K562 (cell line): ENCODE measurements around the gene STX1B. TPM values are rescaled to one million over a fixed set of nuclear protein-coding genes. Genes with fewer than 3 reads are reported as not detected.

Experiments used
- DDX20 ChIP-seq: fragments of 450-650 bp; IDR thresholded peaks from 2 replicates; pipeline ENCODE4 v1.6.1; 2016; ENCODE audit warnings: missing genetic modification characterization, low read depth, mild to moderate bottlenecking, missing compliant biosample characterization, moderate library complexity
- FOXP1 ChIP-seq: sonication (generic); formaldehyde crosslinking; IDR thresholded peaks from 2 replicates; pipeline ENCODE4 v1.8.0; 2022; ENCODE audit warnings: mild to moderate bottlenecking, missing genetic modification reagents
- ILK ChIP-seq: fragments of 450-650 bp; IDR thresholded peaks from 2 replicates; pipeline ENCODE4 v1.6.1; 2016; ENCODE audit warnings: missing genetic modification characterization, low read depth, mild to moderate bottlenecking, missing compliant biosample characterization, moderate library complexity, borderline replicate concordance
- LCOR ChIP-seq: sonication (generic); formaldehyde crosslinking; IDR thresholded peaks from 2 replicates; pipeline ENCODE4 v1.8.0; 2022; ENCODE audit warnings: mild to moderate bottlenecking, missing genetic modification reagents
- NR2C2 ChIP-seq, 2 experiments: fragments of 200-800 bp in 1 of 2; sonication (Bioruptor generic) in 1 of 2; sonication (generic) in 1 of 2; formaldehyde crosslinking in 1 of 2; IDR thresholded peaks; 2 replicates each; pipeline versions ENCODE4 v1.6.1 to v1.8.0; 2016 to 2022; ENCODE audit warnings: mild to moderate bottlenecking in 1 of 2, missing compliant biosample characterization in 1 of 2, missing genetic modification characterization in 1 of 2, missing genetic modification reagents in 1 of 2
- NRF1 ChIP-seq, 2 experiments: fragments of 450-650 bp; IDR thresholded peaks in 1 of 2; conservative IDR thresholded peaks in 1 of 2; 2 replicates each; pipeline ENCODE4 v1.6.1; 2014; ENCODE audit warnings: mild to moderate bottlenecking in 2 of 2
- PHF20 ChIP-seq: fragments of 450-650 bp; IDR thresholded peaks from 2 replicates; pipeline ENCODE4 v1.6.1; 2018; ENCODE audit not compliant: partially characterized antibody
- PTTG1 ChIP-seq: fragments of 450-650 bp; IDR thresholded peaks from 2 replicates; pipeline ENCODE4 v1.6.1; 2016; ENCODE audit warnings: low read depth, mild to moderate bottlenecking, missing genetic modification characterization, missing compliant biosample characterization
- TEAD1 ChIP-seq, 2 experiments: fragments of 450-650 bp in 1 of 2; sonication (generic) in 1 of 2; formaldehyde crosslinking; IDR thresholded peaks; 2 replicates each; pipeline versions ENCODE4 v1.4.0 to v1.8.0; 2020 to 2022; ENCODE audit warnings: mild to moderate bottlenecking in 2 of 2, missing genetic modification reagents in 1 of 2
- XRCC5 ChIP-seq: fragments of 200-400 bp; formaldehyde crosslinking; IDR thresholded peaks from 2 replicates; pipeline ENCODE4 v1.6.1; 2017; ENCODE audit warnings: low read depth, mild to moderate bottlenecking, low read length
- ZEB2 ChIP-seq: fragments of 450-650 bp; IDR thresholded peaks from 2 replicates; pipeline ENCODE4 v1.6.1; 2016
- polyA plus RNA-seq, 8 experiments: library from polyadenylated mRNA; depleted of rRNA in 4 of 8; stranded (reverse) in 5 of 8; unstranded in 3 of 8; fragments of >200 nt; fragmentation: Nextera tagmentation in 2 of 8; fragmentation: Illumina TruSeq in 1 of 8; extraction: Ambion mirVana in 2 of 8; extraction: Trizol in 1 of 8; gene quantifications; 2 replicates each; pipeline versions ENCODE4 v1.2.1 to v1.2.3, GENCODE V29; 2011 to 2014; ENCODE audit warnings: inconsistent platforms in 1 of 8, missing spikeins in 1 of 8
- total RNA-seq, 7 experiments: library from RNA; depleted of rRNA in 6 of 7; stranded (reverse); fragments of >200 nt in 6 of 7; fragmentation: Illumina TruSeq in 2 of 7; extraction: Trizol in 2 of 7; gene quantifications; 2 replicates each; pipeline versions ENCODE4 v1.2.1 to v1.2.3, GENCODE V29; 2011 to 2021; ENCODE audit warnings: low replicate concordance in 1 of 7
- TF ChIP-seq, protein P1 (sequence below): fragments of 250-450 bp; sonication (Bioruptor Pico); IDR thresholded peaks from 2 replicates; pipeline ENCODE4 v1.8.0; 2021; ENCODE audit warnings: borderline replicate concordance, mild to moderate bottlenecking, moderate library complexity; ENCODE audit not compliant: poor library complexity, severe bottlenecking
- TF ChIP-seq, protein P2 (sequence below): sonication (generic); formaldehyde crosslinking; IDR thresholded peaks from 2 replicates; pipeline ENCODE4 v1.8.0; 2022; ENCODE audit warnings: missing genetic modification reagents, mild to moderate bottlenecking, moderate library complexity, borderline replicate concordance
- TF ChIP-seq, protein P3 (sequence below), 3 experiments: fragments of 200-800 bp in 1 of 3; fragments of 250-450 bp in 1 of 3; fragments of 450-650 bp in 1 of 3; sonication (Bioruptor Pico) in 1 of 3; sonication (Bioruptor generic) in 1 of 3; formaldehyde crosslinking in 1 of 3; IDR thresholded peaks; 2 replicates each; pipeline versions ENCODE4 v1.6.1 to v1.8.0; 2016 to 2022; ENCODE audit warnings: mild to moderate bottlenecking in 2 of 3, missing genetic modification characterization in 2 of 3, missing compliant biosample characterization in 1 of 3, moderate library complexity in 1 of 3
- TF ChIP-seq, protein P4 (sequence below): sonication (generic); formaldehyde crosslinking; IDR thresholded peaks from 2 replicates; pipeline ENCODE4 v1.8.0; 2022; ENCODE audit warnings: mild to moderate bottlenecking, missing genetic modification reagents, borderline replicate concordance
- TF ChIP-seq, protein P5 (sequence below): fragments of 450-650 bp; IDR thresholded peaks from one replicate; pipeline ENCODE4 v1.6.1; 2018; ENCODE audit warnings: mild to moderate bottlenecking, moderate library complexity; ENCODE audit not compliant: partially characterized antibody

The STX1B gene
- total and polyA plus RNA-seq, 9 of the 15 experiments (the other 6 are each of a cell fraction or from before 2014, with no cell fraction given) = 0.07 to 2.5 (median 0.86) TPM

DNA sequence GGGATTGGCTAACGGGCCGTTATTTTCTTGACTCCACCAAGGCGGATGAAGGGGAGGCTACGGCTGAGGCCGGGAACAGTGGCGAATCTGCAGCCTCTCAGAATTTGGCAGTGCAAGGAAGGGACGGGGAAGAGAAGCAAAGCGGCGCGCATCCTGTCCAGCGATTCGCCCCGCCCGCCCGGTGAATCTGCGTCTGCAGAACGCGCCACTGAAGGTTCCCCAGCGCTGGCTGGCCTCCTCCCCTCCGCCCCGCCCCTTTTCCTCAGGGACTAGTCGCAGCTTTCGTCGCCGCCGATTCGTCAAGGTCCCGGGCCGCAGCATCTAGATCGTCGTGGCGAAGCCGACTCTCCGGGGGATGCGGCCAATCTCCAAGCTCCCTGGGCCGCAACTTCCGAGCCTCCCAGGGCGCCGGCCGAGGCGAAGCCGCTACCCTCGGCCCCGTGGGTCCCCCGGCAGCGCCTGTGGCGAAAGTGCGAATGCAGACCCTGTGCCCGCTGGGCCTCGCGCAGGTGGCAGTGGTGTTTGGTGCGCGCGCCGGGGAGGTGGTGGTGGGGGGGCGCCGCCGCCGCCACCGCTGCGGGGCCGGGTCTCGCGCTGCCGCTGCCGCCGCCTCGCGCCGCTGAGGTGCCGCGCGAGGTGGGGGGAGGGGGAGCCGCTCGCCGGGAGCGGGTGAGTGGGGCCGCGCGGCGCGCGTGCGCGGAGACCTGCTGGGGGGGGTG, 52.8 kb downstream of the STX1B start, which contains the start of gene SETD1A (continued):
- TF ChIP-seq, protein P1, sequence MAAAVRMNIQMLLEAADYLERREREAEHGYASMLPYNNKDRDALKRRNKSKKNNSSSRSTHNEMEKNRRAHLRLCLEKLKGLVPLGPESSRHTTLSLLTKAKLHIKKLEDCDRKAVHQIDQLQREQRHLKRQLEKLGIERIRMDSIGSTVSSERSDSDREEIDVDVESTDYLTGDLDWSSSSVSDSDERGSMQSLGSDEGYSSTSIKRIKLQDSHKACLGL (CRISPR knock-in tag) = peak; percentile 11
- TF ChIP-seq TEAD1 (CRISPR knock-in tag; IDR thresholded peaks at IDR 0.05) (peak in 1 of 2 experiments; percentile 92; a peak in 2 of 4 replicates), NRF1 (conservative IDR thresholded peaks at IDR 0.05 in 1 of 2, IDR thresholded peaks at IDR 0.05 in 1 of 2) (peak; percentile 75 to 82), ILK (tag) (no peak), ZEB2 (peak; percentile 100), PHF20 (peak; percentile 70), LCOR (CRISPR knock-in tag) (peak; percentile 92; the same call in 1 of the 2 replicates), XRCC5 (peak; percentile 55; the same call in 1 of the 2 replicates), PTTG1 (tag) (no peak), DDX20 (tag) (no peak), FOXP1 (CRISPR knock-in tag) (peak; percentile 40; the same call in 1 of the 2 replicates), NR2C2 (CRISPR knock-in tag; IDR thresholded peaks at IDR 0.05) (peak; percentile 69; the same call in 1 of the 2 replicates), NR2C2 (tag; IDR thresholded peaks at IDR 0.05) (peak; percentile 91)
- TF ChIP-seq, protein P2, sequence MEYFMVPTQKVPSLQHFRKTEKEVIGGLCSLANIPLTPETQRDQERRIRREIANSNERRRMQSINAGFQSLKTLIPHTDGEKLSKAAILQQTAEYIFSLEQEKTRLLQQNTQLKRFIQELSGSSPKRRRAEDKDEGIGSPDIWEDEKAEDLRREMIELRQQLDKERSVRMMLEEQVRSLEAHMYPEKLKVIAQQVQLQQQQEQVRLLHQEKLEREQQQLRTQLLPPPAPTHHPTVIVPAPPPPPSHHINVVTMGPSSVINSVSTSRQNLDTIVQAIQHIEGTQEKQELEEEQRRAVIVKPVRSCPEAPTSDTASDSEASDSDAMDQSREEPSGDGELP = peak; percentile 88
- TF ChIP-seq, protein P3, sequence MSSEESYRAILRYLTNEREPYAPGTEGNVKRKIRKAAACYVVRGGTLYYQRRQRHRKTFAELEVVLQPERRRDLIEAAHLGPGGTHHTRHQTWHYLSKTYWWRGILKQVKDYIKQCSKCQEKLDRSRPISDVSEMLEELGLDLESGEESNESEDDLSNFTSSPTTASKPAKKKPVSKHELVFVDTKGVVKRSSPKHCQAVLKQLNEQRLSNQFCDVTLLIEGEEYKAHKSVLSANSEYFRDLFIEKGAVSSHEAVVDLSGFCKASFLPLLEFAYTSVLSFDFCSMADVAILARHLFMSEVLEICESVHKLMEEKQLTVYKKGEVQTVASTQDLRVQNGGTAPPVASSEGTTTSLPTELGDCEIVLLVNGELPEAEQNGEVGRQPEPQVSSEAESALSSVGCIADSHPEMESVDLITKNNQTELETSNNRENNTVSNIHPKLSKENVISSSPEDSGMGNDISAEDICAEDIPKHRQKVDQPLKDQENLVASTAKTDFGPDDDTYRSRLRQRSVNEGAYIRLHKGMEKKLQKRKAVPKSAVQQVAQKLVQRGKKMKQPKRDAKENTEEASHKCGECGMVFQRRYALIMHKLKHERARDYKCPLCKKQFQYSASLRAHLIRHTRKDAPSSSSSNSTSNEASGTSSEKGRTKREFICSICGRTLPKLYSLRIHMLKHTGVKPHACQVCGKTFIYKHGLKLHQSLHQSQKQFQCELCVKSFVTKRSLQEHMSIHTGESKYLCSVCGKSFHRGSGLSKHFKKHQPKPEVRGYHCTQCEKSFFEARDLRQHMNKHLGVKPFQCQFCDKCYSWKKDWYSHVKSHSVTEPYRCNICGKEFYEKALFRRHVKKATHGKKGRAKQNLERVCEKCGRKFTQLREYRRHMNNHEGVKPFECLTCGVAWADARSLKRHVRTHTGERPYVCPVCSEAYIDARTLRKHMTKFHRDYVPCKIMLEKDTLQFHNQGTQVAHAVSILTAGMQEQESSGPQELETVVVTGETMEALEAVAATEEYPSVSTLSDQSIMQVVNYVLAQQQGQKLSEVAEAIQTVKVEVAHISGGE (CRISPR knock-in tag; IDR thresholded peaks at IDR 0.05) = peak; percentile 62 to 96 (median 78); a peak in 5 of 6 replicates
- TF ChIP-seq, protein P4, sequence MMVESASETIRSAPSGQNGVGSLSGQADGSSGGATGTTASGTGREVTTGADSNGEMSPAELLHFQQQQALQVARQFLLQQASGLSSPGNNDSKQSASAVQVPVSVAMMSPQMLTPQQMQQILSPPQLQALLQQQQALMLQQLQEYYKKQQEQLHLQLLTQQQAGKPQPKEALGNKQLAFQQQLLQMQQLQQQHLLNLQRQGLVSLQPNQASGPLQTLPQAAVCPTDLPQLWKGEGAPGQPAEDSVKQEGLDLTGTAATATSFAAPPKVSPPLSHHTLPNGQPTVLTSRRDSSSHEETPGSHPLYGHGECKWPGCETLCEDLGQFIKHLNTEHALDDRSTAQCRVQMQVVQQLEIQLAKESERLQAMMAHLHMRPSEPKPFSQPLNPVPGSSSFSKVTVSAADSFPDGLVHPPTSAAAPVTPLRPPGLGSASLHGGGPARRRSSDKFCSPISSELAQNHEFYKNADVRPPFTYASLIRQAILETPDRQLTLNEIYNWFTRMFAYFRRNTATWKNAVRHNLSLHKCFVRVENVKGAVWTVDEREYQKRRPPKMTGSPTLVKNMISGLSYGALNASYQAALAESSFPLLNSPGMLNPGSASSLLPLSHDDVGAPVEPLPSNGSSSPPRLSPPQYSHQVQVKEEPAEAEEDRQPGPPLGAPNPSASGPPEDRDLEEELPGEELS (CRISPR knock-in tag) = peak; percentile 66; the same call in 1 of the 2 replicates
- TF ChIP-seq, protein P5, sequence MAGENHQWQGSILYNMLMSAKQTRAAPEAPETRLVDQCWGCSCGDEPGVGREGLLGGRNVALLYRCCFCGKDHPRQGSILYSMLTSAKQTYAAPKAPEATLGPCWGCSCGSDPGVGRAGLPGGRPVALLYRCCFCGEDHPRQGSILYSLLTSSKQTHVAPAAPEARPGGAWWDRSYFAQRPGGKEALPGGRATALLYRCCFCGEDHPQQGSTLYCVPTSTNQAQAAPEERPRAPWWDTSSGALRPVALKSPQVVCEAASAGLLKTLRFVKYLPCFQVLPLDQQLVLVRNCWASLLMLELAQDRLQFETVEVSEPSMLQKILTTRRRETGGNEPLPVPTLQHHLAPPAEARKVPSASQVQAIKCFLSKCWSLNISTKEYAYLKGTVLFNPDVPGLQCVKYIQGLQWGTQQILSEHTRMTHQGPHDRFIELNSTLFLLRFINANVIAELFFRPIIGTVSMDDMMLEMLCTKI = no peak
